Spinal cord (tissue), 10 donors: ENCODE measurements around the gene DCP1B. TPM values are rescaled to one million over a fixed set of nuclear protein-coding genes. Genes with fewer than 3 reads are reported as not detected.

ENCODE experiments used
- DNase-seq, 6 donors: peaks; one replicate each; pipeline versions ENCODE4 v3.0.0 to v3.0.0-alpha.2; 2013 to 2015; ENCODE audit warnings: low spot score in 6 of 6, low read depth in 4 of 6
- H3K27ac ChIP-seq: one replicate; pipeline ENCODE4 v1.5.1; 2013; ENCODE audit warnings: low read depth, low read length, control low read depth
- H3K27me3 ChIP-seq: one replicate; pipeline ENCODE4 v1.6.1; 2013; ENCODE audit warnings: low read length; ENCODE audit not compliant: control insufficient read depth, insufficient read depth
- H3K36me3 ChIP-seq: one replicate; pipeline ENCODE4 v1.6.1; 2013; ENCODE audit warnings: low read length; ENCODE audit not compliant: control insufficient read depth, insufficient read depth
- H3K4me1 ChIP-seq: one replicate; pipeline ENCODE4 v1.6.1; 2013; ENCODE audit warnings: low read length; ENCODE audit not compliant: control insufficient read depth, insufficient read depth
- H3K4me3 ChIP-seq: one replicate; pipeline ENCODE4 v1.5.1; 2013; ENCODE audit warnings: low read depth, low read length, control low read depth
- H3K9me3 ChIP-seq: one replicate; pipeline ENCODE4 v1.6.1; 2013; ENCODE audit warnings: low read length; ENCODE audit not compliant: control insufficient read depth, insufficient read depth
- WGBS: methylation state at CpG from one replicate; pipeline ENCODE4 v1.1.5; 2013; ENCODE audit warnings: missing lambda C conversion rate; ENCODE audit not compliant: insufficient coverage; 5-methylcytosine and 5-hydroxymethylcytosine counted together
- polyA plus RNA-seq, 2 donors: library from polyadenylated mRNA; unstranded; fragments of 120-200 nt; gene quantifications; one replicate each; pipeline ENCODE4 v1.2.1, GENCODE V29; 2013; ENCODE audit not compliant: insufficient read length in 2 of 2
- total RNA-seq, 2 donors: library from RNA; depleted of rRNA in 1 of 2; stranded (reverse); fragments of 120-200 nt in 1 of 2; fragments of >200 nt in 1 of 2; gene quantifications; one replicate each; pipeline versions ENCODE4 v1.2.3 to v1.2.4, GENCODE V29; 2013 to 2014
- donor health status: healthy.

Gene DCP1B
- total and polyA plus RNA-seq, 4 donors = 11.7 to 16.7 (median 15.2) TPM

GRCh38 chr12:1930803-1931597, 73.3 kb downstream of the DCP1B start:
- DNase-seq = no peak
- Histone ChIP-seq H3K9me3 (no peaks in the 10 kb centered on the region), H3K36me3 (peaks cover 12% of the 10 kb centered on the region), H3K27me3 (peaks cover 2% of the 10 kb centered on the region), H3K27ac (no peak overlapping the region), H3K4me1 (peaks cover 29% of the 10 kb centered on the region), H3K4me3 (no peak overlapping the region)
- WGBS = 88% methylated on average over 27 of the region's 27 CpGs

DNA sequence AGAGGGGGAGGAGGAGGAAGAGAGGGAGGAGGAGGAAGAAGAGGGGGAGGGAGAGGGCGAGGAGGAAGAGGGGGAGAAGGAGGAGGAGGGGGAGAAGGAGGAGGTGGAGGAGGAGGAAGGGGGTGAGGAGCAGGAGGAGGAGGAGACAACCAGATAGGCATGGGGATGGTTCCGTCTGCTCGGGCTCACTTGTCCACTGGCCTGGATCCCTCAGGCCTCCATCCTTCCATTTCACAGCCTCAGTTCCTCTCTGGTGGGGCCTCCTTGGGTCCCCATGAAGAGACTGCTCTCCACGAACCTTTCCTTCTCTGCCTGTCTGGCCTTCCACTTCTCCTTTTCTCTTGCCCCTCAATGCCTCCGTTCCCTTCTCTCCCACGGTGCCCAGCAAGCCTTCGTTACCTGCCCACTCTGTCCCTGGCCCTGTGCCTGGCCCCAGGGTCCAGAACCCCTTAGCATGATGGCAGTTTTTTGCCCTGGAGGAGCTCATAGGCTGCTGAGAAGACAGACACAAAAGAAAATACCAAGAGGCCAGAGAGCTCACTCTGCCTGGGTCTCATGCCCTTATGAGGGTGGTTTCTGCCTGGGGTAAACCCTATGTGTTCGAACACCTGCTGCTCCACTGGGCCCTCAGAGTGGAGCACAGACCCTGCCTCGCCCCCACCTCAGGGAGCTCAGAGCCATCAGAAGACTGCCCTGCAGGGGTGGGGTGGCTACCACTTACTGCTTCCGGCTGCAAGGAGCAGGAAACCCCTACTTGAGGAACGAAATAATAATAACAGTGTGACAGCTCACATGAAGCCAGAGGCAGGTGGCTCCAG, 74.1 kb downstream of the DCP1B start:
- Histone ChIP-seq H3K9me3 (no peaks in the 10 kb centered on the region), H3K36me3 (peaks cover 7% of the 10 kb centered on the region), H3K4me3 (no peak overlapping the region), H3K4me1 (peaks cover 26% of the 10 kb centered on the region), H3K27me3 (peaks cover 2% of the 10 kb centered on the region), H3K27ac (no peak overlapping the region)
- 90% methylated on average over 10 of the region's 11 CpGs for WGBS
- no peak for DNase-seq

- Histone ChIP-seq H3K36me3 (peaks cover 4% of the 10 kb centered on the region), H3K27ac (no peak overlapping the region), H3K9me3 (no peaks in the 10 kb centered on the region), H3K27me3 (peaks cover 2% of the 10 kb centered on the region), H3K4me3 (no peak overlapping the region), H3K4me1 (peaks cover 33% of the 10 kb centered on the region)
- 79% methylated on average over 10 of the region's 11 CpGs for WGBS
- no peak for DNase-seq
Measured at GRCh38 chr12:1929241-1929984, 74.8 kb downstream of the DCP1B start.

DNA sequence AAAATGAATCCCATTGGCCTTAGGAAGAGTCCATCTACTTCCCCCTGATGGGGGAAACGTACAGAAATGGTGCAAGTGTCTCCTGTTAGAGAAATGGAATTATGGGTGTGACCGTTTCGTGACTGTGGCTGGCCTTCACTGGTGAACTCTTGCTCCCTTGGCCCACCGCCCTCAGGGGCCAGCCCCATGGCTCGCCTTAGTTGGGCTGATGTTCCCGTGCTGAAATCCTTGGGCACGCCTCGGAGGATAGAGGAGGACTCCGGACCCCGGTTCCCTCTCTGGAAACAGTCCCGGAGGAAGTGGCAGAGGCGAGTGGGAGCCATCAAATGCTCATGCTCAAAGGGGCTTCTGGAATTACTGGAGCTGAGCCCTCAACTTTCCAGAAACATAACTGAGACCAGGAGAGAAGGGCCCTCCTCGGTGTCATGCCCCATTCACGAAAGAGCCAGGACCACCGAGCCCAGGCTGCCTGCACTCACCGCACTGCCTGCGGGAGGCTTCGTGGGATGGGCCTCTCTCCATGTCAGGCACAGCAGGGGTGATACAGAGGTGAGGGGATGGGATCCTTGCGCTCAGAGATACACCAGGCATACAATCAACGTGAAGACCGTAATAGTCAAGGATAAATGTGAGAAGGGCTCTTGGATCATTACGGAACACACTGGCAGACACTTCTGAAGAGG, 75.7 kb downstream of the DCP1B start:
- Histone ChIP-seq H3K27ac (no peak overlapping the region), H3K36me3 (peaks cover 4% of the 10 kb centered on the region), H3K4me3 (no peak overlapping the region), H3K27me3 (peaks cover 2% of the 10 kb centered on the region), H3K9me3 (no peaks in the 10 kb centered on the region), H3K4me1 (peaks cover 31% of the 10 kb centered on the region)
- 92% methylated on average over 22 of the region's 22 CpGs for WGBS
- no peak for DNase-seq

DNA sequence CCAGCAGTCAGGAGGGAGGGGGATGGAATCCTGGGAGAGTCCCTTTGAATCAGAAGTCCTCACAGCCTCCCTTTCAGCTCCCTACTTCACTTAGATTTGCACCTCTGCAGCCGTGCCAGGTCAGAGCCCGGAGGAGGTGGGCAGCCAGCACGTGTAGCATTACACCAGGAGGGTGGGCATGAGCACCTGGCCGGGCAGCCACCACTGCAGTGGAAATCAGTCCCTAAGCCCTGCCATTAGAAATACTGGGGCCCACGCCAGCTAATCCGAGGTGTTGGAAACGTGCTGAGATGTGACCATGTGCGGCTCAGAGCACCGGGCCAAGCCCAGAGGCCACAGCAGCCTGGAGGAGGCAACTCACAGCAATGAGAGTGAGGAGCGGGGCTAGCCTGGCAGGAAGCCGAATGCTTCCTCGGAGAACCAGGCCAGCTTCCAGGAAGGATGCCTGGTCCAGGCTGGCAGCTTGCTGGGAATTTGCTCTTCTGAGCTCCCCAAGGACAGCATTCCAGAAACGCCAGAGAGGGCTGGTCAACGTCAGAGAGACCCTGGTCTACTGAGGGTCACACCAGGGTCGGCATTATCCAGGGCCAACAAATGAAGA, 76.4 kb downstream of the DCP1B start:
- peaks cover 4% of the 10 kb centered on the region for H3K27me3 ChIP-seq
- H3K36me3 ChIP-seq = peaks cover 4% of the 10 kb centered on the region
- no peaks in the 10 kb centered on the region for H3K9me3 ChIP-seq
- 77% methylated on average over 15 of the region's 15 CpGs for WGBS
- DNase-seq = peak in 1 of 6 donors; percentile 73
- H3K4me1 ChIP-seq = peaks cover 25% of the 10 kb centered on the region
- no peak overlapping the region for H3K27ac ChIP-seq
- no peak overlapping the region for H3K4me3 ChIP-seq

DNA sequence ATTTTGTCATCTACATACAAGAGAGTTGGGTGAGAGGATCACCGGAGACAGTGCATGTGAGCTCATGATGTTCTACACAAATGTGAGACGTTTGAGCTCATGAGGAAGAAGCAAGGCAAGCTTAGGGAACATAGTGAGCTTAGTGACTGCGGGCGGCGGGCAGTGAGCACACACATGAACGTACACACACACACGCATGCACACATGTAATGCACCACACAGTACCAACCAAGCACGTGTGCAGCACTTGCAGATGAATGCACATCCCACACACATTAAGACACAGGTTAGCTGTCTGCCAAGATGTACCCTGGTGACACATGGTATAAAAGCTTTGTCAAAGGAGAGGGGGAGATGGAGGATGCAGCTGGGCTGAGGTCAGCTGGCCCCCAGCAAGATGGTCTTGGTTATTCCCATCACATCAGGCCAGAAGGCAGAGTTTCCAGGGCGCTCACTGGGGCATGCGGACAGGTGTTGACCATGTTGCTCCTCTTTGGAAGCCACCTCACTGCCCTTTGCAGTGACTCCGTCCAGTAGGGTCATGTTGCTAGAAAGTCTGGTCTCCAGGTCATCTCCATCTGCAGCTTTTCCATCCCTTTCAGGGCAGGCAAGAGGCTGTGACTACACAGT, 77.1 kb downstream of the DCP1B start:
- no peak for DNase-seq
- 91% methylated on average over 3 of the region's 11 CpGs for WGBS
- peaks cover 4% of the 10 kb centered on the region for H3K36me3 ChIP-seq
- peaks cover 20% of the 10 kb centered on the region for H3K4me1 ChIP-seq
- H3K9me3 ChIP-seq = no peaks in the 10 kb centered on the region
- no peak overlapping the region for H3K4me3 ChIP-seq
- peaks cover 4% of the 10 kb centered on the region for H3K27me3 ChIP-seq
- no peak overlapping the region for H3K27ac ChIP-seq

DNA sequence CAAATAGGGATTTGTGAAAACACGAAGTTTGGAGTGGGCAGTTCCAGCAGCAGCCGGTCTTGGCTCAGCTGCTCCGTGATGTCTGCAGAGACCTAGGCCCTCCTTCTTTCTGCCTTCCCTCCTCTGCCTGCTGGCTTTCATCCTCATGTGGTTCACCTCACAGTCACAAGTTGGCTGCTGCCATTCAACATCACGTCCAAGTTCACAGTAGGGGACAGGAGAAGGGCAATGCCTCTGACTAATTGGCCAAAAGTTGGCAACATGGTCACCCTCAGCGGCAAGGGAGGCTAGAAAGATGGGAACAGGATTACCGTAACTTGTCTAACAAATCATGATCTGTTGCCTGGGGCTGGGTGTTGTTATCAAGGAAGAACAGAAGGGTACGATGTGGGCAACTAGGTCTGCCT, 78.0 kb downstream of the DCP1B start:
- Histone ChIP-seq H3K36me3 (peaks cover 4% of the 10 kb centered on the region), H3K27ac (no peak overlapping the region), H3K9me3 (no peaks in the 10 kb centered on the region), H3K4me3 (no peak overlapping the region), H3K4me1 (peaks cover 17% of the 10 kb centered on the region), H3K27me3 (peaks cover 4% of the 10 kb centered on the region)
- WGBS = 63% methylated on average over 6 of the region's 7 CpGs
- DNase-seq = no peak

DNA sequence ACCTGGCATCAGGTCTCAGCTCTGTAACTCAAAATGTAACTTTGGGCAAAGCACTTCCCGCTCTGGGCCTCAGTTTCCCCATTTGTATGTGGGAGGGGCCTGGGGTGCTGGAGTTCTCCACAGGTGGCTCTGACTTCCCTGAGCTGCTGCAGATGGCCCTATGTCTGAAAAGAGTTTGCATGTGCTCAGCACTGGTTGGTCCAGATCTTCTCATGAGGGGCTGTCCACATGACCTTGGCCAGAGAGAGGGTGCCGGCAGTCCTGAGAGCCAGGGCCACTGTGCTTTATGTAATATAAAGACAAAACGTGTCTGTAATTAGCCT, 78.6 kb downstream of the DCP1B start:
- no peak overlapping the region for H3K4me3 ChIP-seq
- H3K27me3 ChIP-seq = peaks cover 4% of the 10 kb centered on the region
- no peaks in the 10 kb centered on the region for H3K9me3 ChIP-seq
- no peak overlapping the region for H3K27ac ChIP-seq
- no peak for DNase-seq
- no peaks in the 10 kb centered on the region for H3K36me3 ChIP-seq
- H3K4me1 ChIP-seq = peaks cover 17% of the 10 kb centered on the region
- WGBS = 100% methylated on average over 1 of the region's 3 CpGs
